Thymus (tissue), 11 donors: ENCODE data around the gene ECSIT. TPM values are rescaled to one million over a fixed set of nuclear protein-coding genes. Genes with fewer than 3 reads are reported as not detected.
"Not testable (repeated sequence)": the region's sequence is repeated elsewhere in the genome, so short reads cannot be mapped to it uniquely, and the experiment has no call there.

Source experiments
- DNase-seq, 9 donors: peaks; one replicate each; pipeline ENCODE4 v3.0.0-alpha.2; 2013; ENCODE audit warnings: low spot score in 9 of 9, low read depth in 6 of 9, missing footprints in 1 of 9
- H3K27ac ChIP-seq, 2 donors: one replicate each; pipeline ENCODE4 v1.5.1; 2013; ENCODE audit warnings: control low read depth in 1 of 2, low read depth in 1 of 2, low read length in 1 of 2, mild to moderate bottlenecking in 1 of 2, moderate library complexity in 1 of 2
- H3K27me3 ChIP-seq, 2 donors: one replicate each; pipeline ENCODE4 v1.5.1; 2013; ENCODE audit warnings: low read length in 1 of 2; ENCODE audit not compliant: control insufficient read depth in 2 of 2, insufficient read depth in 1 of 2
- H3K36me3 ChIP-seq, 2 donors: one replicate each; pipeline ENCODE4 v1.5.1; 2013; ENCODE audit warnings: low read length in 1 of 2, mild to moderate bottlenecking in 1 of 2, moderate library complexity in 1 of 2; ENCODE audit not compliant: control insufficient read depth in 2 of 2, insufficient read depth in 2 of 2
- H3K4me1 ChIP-seq, 2 donors: one replicate each; pipeline ENCODE4 v1.5.1; 2013; ENCODE audit warnings: low read length in 2 of 2; ENCODE audit not compliant: control insufficient read depth in 2 of 2, insufficient read depth in 2 of 2
- H3K4me3 ChIP-seq, 2 donors: one replicate each; pipeline ENCODE4 v1.5.1; 2013; ENCODE audit warnings: low read length in 2 of 2, control low read depth in 1 of 2, mild to moderate bottlenecking in 1 of 2
- H3K9me3 ChIP-seq, 2 donors: one replicate each; pipeline ENCODE4 v1.5.1; 2013; ENCODE audit warnings: low read length in 1 of 2, mild to moderate bottlenecking in 1 of 2; ENCODE audit not compliant: control insufficient read depth in 2 of 2, insufficient read depth in 1 of 2
- WGBS: extraction: QIAGEN DNeasy Blood & Tissue Kit; methylation state at CpG from one replicate; pipeline ENCODE4 v1.1.7; 2013; 5-methylcytosine and 5-hydroxymethylcytosine counted together
- polyA plus RNA-seq: library from polyadenylated mRNA; stranded (reverse); fragments of 200-250 nt; gene quantifications from one replicate; pipeline ENCODE4 v1.2.3, GENCODE V29; 2013
- total RNA-seq: library from RNA; stranded (reverse); fragments of 120-200 nt; gene quantifications from one replicate; pipeline ENCODE4 v1.2.4, GENCODE V29; 2013
- donor health status: healthy.

The ECSIT gene
- total and polyA plus RNA-seq, 2 donors, result 26.3 to 31.0 TPM

- Histone ChIP-seq H3K36me3 (no peaks in the 10 kb centered on the region), H3K4me1 (no peaks in the 10 kb centered on the region), H3K4me3 (no peak overlapping the region), H3K9me3 (no peaks in the 10 kb centered on the region), H3K27ac (no peak overlapping the region), H3K27me3 (peaks cover 0 to 15% of the 10 kb centered on the region in 2 donors)
- no peak for DNase-seq
- 86% methylated on average over 2 of the region's 2 CpGs for WGBS
Observed at GRCh38 chr19:11461453-11461852, 67.5 kb downstream of the ECSIT start.

DNA sequence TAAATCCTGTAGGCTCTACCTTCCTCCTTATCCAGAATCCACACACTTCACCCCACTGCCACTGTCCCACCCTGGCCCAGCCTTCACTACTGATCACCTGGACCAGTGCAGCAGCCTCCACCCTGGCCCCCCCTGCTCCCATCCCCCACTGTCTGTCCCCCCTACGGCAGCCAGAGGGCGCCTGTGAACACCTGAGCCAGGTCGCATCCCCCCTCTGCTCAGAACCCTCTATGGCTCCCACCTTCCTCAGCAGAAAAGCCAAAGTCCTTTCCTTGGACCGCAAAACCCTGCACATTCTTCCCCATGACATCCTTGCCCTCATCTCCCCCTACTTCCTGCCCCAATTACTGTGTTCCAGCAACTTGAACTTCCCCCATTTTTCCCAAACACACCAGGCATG lies 68.7 kb downstream of the ECSIT start:
- DNase-seq, result no peak
- Histone ChIP-seq H3K27ac (no peak overlapping the region), H3K27me3 (peaks cover 0 to 18% of the 10 kb centered on the region in 2 donors), H3K4me1 (no peaks in the 10 kb centered on the region), H3K9me3 (no peaks in the 10 kb centered on the region), H3K36me3 (no peaks in the 10 kb centered on the region), H3K4me3 (no peak overlapping the region)
- WGBS, result 61% methylated on average over 4 of the region's 4 CpGs

DNA sequence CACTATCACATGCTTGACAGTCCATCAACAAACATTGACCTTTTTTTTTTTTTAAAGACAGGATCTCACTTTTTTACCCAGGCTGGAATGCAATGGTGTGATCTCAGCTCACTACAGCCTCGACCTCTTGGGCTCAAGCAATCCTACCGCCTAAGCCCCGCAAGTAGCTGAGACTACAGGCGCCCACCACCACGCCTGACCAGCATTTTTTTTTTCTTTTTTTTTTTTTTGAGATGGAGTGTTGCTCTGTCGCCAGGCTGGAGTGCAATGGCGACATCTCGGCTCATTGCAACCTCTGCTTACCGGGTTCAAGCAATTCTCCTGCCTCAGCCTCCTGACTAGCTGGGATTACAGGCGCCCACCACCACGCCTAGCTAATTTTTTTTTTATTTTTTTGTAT lies 70.0 kb downstream of the ECSIT start:
- WGBS, result 88% methylated on average over 11 of the region's 11 CpGs
- H3K27me3 ChIP-seq, result peaks cover 0 to 24% of the 10 kb centered on the region in 2 donors
- H3K27ac ChIP-seq, H3K36me3 ChIP-seq, H3K4me1 ChIP-seq, H3K4me3 ChIP-seq, H3K9me3 ChIP-seq, DNase-seq: not testable (repeated sequence)

DNA sequence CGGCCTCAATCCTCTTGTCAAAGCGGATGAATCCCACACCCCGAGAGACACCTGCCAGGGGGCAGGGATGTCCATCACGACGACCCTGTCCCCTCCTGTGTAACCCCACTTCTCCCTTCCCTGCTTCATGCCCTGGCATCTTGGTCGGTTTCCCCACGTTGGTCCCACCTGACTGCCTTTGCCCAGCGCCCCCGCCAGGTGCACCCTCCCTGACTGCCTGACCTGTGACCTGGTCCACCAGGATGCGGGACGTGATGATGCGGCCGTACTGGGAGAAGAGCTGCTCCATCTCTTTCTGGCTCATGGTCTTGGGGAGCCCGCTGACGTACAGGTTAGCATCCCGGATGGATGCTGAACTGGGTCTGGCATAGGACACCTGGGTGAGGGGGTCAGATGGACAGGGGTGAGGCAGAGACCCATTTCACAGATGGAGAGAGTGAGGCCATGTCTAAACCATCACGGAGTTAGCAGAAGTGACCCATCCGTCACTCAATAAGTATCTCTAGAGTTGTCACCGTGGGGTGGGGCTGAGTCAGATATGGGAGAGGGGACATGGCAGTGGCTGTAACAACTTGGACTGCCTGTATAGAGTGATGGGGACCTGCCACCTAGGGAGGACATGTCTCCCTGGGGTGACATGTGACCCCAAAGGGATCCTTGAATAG lies 70.6 kb downstream of the ECSIT start:
- H3K4me3 ChIP-seq, result no peak overlapping the region
- DNase-seq, result no peak
- H3K4me1 ChIP-seq, result no peaks in the 10 kb centered on the region
- no peaks in the 10 kb centered on the region for H3K9me3 ChIP-seq
- H3K36me3 ChIP-seq, result no peaks in the 10 kb centered on the region
- peaks cover 0 to 25% of the 10 kb centered on the region in 2 donors for H3K27me3 ChIP-seq
- 89% methylated on average over 19 of the region's 19 CpGs for WGBS
- no peak overlapping the region for H3K27ac ChIP-seq

DNA sequence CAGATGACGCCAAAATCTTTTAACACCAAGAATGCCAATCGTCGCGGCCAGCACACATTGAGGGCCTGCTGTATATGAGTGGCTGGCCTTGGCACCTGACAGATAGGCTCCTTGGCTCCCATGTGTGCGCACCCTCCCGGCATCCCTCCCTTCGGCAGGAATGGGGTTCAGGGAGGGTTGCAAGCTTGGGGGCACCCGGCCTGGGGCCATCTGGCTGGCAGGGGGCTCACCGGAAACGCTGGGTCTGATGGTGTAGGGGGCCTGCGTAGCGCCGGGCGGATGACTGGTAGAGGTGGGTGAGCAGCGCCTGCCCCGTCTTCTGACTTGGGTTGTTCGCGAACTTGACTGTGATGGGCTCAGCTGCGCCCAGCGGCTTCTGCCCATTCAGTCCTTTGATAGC lies 71.1 kb downstream of the ECSIT start:
- no peaks in the 10 kb centered on the region for H3K4me1 ChIP-seq
- H3K27ac ChIP-seq, result no peak overlapping the region
- WGBS, result 90% methylated on average over 20 of the region's 20 CpGs
- H3K27me3 ChIP-seq, result peaks cover 0 to 25% of the 10 kb centered on the region in 2 donors
- no peak overlapping the region for H3K4me3 ChIP-seq
- no peaks in the 10 kb centered on the region for H3K9me3 ChIP-seq
- no peak for DNase-seq
- H3K36me3 ChIP-seq, result no peaks in the 10 kb centered on the region

- 68% methylated on average over 18 of the region's 18 CpGs for WGBS
- DNase-seq, result no peak
- Histone ChIP-seq H3K4me1 (no peaks in the 10 kb centered on the region), H3K4me3 (no peak overlapping the region), H3K36me3 (no peaks in the 10 kb centered on the region), H3K27ac (no peak overlapping the region), H3K9me3 (no peaks in the 10 kb centered on the region), H3K27me3 (peaks cover 0 to 25% of the 10 kb centered on the region in 2 donors)
Observed at GRCh38 chr19:11457115-11457514, 71.8 kb downstream of the ECSIT start.

- H3K27ac ChIP-seq, result no peak overlapping the region
- peaks cover 0 to 25% of the 10 kb centered on the region in 2 donors for H3K27me3 ChIP-seq
- no peaks in the 10 kb centered on the region for H3K9me3 ChIP-seq
- no peaks in the 10 kb centered on the region for H3K36me3 ChIP-seq
- 95% methylated on average over 7 of the region's 7 CpGs for WGBS
- no peak for DNase-seq
- H3K4me1 ChIP-seq, result no peaks in the 10 kb centered on the region
- no peak overlapping the region for H3K4me3 ChIP-seq
Observed at GRCh38 chr19:11456659-11457058, 72.3 kb downstream of the ECSIT start.

Other genes with a start within 250 kb of the ECSIT start
- not detected for gene TSPAN16, start 233.0 kb downstream of the ECSIT start, total RNA-seq
- not detected for gene TSPAN16, start 233.0 kb downstream of the ECSIT start, polyA plus RNA-seq
- 5.1 TPM for gene RAB3D, start 189.5 kb downstream of the ECSIT start, total RNA-seq
- 7.8 TPM for gene RAB3D, start 189.5 kb downstream of the ECSIT start, polyA plus RNA-seq
- gene TMEM205, start 182.9 kb downstream of the ECSIT start, total RNA-seq, result 54.5 TPM
- gene TMEM205, start 182.9 kb downstream of the ECSIT start, polyA plus RNA-seq, result 75.2 TPM
- 9.4 TPM for gene CCDC159, start 182.6 kb downstream of the ECSIT start, total RNA-seq
- 56.9 TPM for gene CCDC159, start 182.6 kb downstream of the ECSIT start, polyA plus RNA-seq
- 1.3 TPM for gene PLPPR2, start 173.7 kb downstream of the ECSIT start, total RNA-seq
- gene PLPPR2, start 173.7 kb downstream of the ECSIT start, polyA plus RNA-seq, result 9.7 TPM
- 3.3 TPM for gene SWSAP1, start 154.5 kb downstream of the ECSIT start, total RNA-seq
- gene SWSAP1, start 154.5 kb downstream of the ECSIT start, polyA plus RNA-seq, result 5.9 TPM
- 3.1 TPM for gene EPOR, start 144.8 kb downstream of the ECSIT start, total RNA-seq
- gene EPOR, start 144.8 kb downstream of the ECSIT start, polyA plus RNA-seq, result 5.0 TPM
- 0.28 TPM for gene RGL3, start 109.8 kb downstream of the ECSIT start, total RNA-seq
- 5.3 TPM for gene RGL3, start 109.8 kb downstream of the ECSIT start, polyA plus RNA-seq
- gene ODAD3, start 94.0 kb downstream of the ECSIT start, total RNA-seq, result 0.09 TPM
- 0.64 TPM for gene ODAD3, start 94.0 kb downstream of the ECSIT start, polyA plus RNA-seq
- 62.9 TPM for gene PRKCSH, start 93.5 kb downstream of the ECSIT start, total RNA-seq
- 108 TPM for gene PRKCSH, start 93.5 kb downstream of the ECSIT start, polyA plus RNA-seq
- gene ELAVL3, start 48.1 kb downstream of the ECSIT start, total RNA-seq, result 0.09 TPM
- 0.05 TPM for gene ELAVL3, start 48.1 kb downstream of the ECSIT start, polyA plus RNA-seq
- 6.9 TPM for gene ZNF653, start 23.3 kb downstream of the ECSIT start, total RNA-seq
- gene ZNF653, start 23.3 kb downstream of the ECSIT start, polyA plus RNA-seq, result 14.1 TPM
- gene CNN1, start 9.7 kb upstream of the ECSIT start, total RNA-seq, result 0.47 TPM
- 51.8 TPM for gene CNN1, start 9.7 kb upstream of the ECSIT start, polyA plus RNA-seq
- gene ELOF1, start 30.1 kb upstream of the ECSIT start, total RNA-seq, result 54.9 TPM
- gene ELOF1, start 30.1 kb upstream of the ECSIT start, polyA plus RNA-seq, result 62.4 TPM
- gene ACP5, start 48.5 kb upstream of the ECSIT start, total RNA-seq, result 34.4 TPM
- 48.2 TPM for gene ACP5, start 48.5 kb upstream of the ECSIT start, polyA plus RNA-seq
- 18.4 TPM for gene ZNF627, start 68.3 kb upstream of the ECSIT start, total RNA-seq
- 13.7 TPM for gene ZNF627, start 68.3 kb upstream of the ECSIT start, polyA plus RNA-seq
- gene ZNF823, start 209.8 kb upstream of the ECSIT start, total RNA-seq, result 8.6 TPM
- gene ZNF823, start 209.8 kb upstream of the ECSIT start, polyA plus RNA-seq, result 5.6 TPM
- 7.7 TPM for gene ZNF441, start 237.9 kb upstream of the ECSIT start, total RNA-seq
- 9.0 TPM for gene ZNF441, start 237.9 kb upstream of the ECSIT start, polyA plus RNA-seq